ENCODE results near the gene ZNF445. TPM values are rescaled to one million over a fixed set of nuclear protein-coding genes. Genes with fewer than 3 reads are reported as not detected.

The ZNF445 gene
- total and polyA plus RNA-seq, 2 of the 8 experiments (the other 6 are each of a cell fraction or from before 2014, with no cell fraction given), result 3.3 to 26.3 TPM

DNA sequence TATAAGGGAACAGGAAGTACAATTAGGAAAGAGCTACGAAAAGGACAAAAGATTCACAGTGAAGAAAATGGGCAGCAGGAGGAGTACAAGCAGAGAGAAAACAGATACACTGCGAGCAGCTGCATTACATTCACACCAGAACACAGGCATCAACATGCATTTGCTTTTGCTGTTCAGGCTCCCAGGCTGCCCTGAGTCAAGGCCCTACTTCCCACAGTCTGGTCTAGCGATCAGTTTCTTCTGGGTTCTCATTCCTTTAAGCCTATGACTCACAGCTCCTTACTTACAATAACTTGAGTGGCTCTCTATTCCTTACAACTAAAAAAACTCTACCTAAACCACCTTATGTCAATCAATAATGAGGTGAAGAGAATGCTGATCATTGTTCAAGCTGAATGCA lies 24.5 kb upstream of the ZNF445 start:
- H4K20me1 ChIP-seq (replicated peaks in 1 of 2; ENCODE audit: control insufficient read depth in 1 of 2, insufficient read depth in 2 of 2, low read length in 2 of 2), result no peaks in the 10 kb centered on the region
- no peak for DNase-seq (ENCODE audit: low read depth in 1 of 2, low spot score in 2 of 2)
- H2BK20ac ChIP-seq (ENCODE audit: low read length), result no peak overlapping the region
- no peak overlapping the region for H2BK5ac ChIP-seq (ENCODE audit: low read depth, low read length)
- no peak overlapping the region for H3K18ac ChIP-seq (ENCODE audit: extremely low read depth, low read length)
- no peak overlapping the region for H3K56ac ChIP-seq (replicated peaks; ENCODE audit: insufficient read length, low read depth, low read length)
- H3K4me3 ChIP-seq (ENCODE audit: extremely low read depth in 1 of 4, insufficient read depth in 2 of 4, low read depth in 3 of 4, low read length in 4 of 4), result no peak overlapping the region
- H4K5ac ChIP-seq (ENCODE audit: insufficient read length, low read depth, low read length), result no peak overlapping the region
- no peak overlapping the region for H3K4me2 ChIP-seq (ENCODE audit: insufficient read depth in 1 of 2, low read depth in 2 of 2, low read length in 2 of 2)
- CTCF ChIA-PET (ENCODE audit: partially characterized antibody), result interaction anchor here (0.7 to 1.3 kb wide), 2 partner anchors 11 to 31 kb away, joined by 3 read pairs; no protein-coding TSS in a partner anchor
- H3K9me3 ChIP-seq (ENCODE audit: insufficient read depth in 2 of 2, low read depth in 1 of 2, low read length in 1 of 2), result peaks cover 38 to 50% of the 10 kb centered on the region in 2 experiments
- H3K36me3 ChIP-seq (ENCODE audit: control insufficient read depth in 2 of 4, insufficient read depth in 4 of 4, low read length in 3 of 4), result peaks cover 2 to 53% (median 22%) of the 10 kb centered on the region in 4 experiments; a peak in 6 of 8 replicates
- FAIRE-seq, result no peak
- no peak overlapping the region for H3K4ac ChIP-seq (replicated peaks; ENCODE audit: insufficient read length, low read depth, low read length)
- no peak overlapping the region for H2BK12ac ChIP-seq (ENCODE audit: low read depth, low read length)
- H3K79me2 ChIP-seq (ENCODE audit: control insufficient read depth in 1 of 2, insufficient read depth in 2 of 2, low read length in 2 of 2), result peaks cover 4 to 47% of the 10 kb centered on the region in 2 experiments
- H3K79me1 ChIP-seq (ENCODE audit: low read depth, low read length), result peaks cover 3% of the 10 kb centered on the region; the same call in 1 of the 2 replicates
- H3K27me3 ChIP-seq (replicated peaks in 1 of 4; ENCODE audit: control insufficient read depth in 3 of 4, extremely low read depth in 1 of 4, insufficient read depth in 3 of 4, low read length in 3 of 4), result no peaks in the 10 kb centered on the region
- H4K8ac ChIP-seq (ENCODE audit: extremely low read depth, insufficient read depth, low read length), result no peak overlapping the region
- POLR2A ChIA-PET (ENCODE audit: partially characterized antibody), result interaction anchor here (0.6 to 1.2 kb wide), 2 partner anchors 35 to 82 kb away, joined by 3 read pairs; partner anchors contain the start of gene ZNF660
- no peak overlapping the region for H3K9ac ChIP-seq (replicated peaks in 1 of 4; ENCODE audit: extremely low read depth in 1 of 4, low read depth in 3 of 4, low read length in 3 of 4)
- no peaks in the 10 kb centered on the region for H3K4me1 ChIP-seq (replicated peaks in 1 of 4; ENCODE audit: control insufficient read depth in 3 of 4, insufficient read depth in 4 of 4, low read length in 3 of 4)
- no peak overlapping the region for H2AK5ac ChIP-seq (ENCODE audit: low read depth, low read length)
- H2BK15ac ChIP-seq (ENCODE audit: low read length), result no peak overlapping the region
- no peak overlapping the region for H2AFZ ChIP-seq (ENCODE audit: low read length)
- no peak overlapping the region for H2BK120ac ChIP-seq (replicated peaks; ENCODE audit: low read depth, low read length)
- H3K27ac ChIP-seq (ENCODE audit: low read depth, low read length), result no peak overlapping the region
- no peak overlapping the region for H3K14ac ChIP-seq (ENCODE audit: insufficient read length)
- WGBS, 2 experiments (ENCODE audit: extremely low coverage in 1 of 2, insufficient coverage in 1 of 2, insufficient read length in 1 of 2, insufficient replicate concordance in 2 of 2, low coverage in 1 of 2, low lambda C conversion rate in 2 of 2, missing lambda C conversion rate in 1 of 2), result 89% methylated on average over 3 of the region's 3 CpGs; no CpG with 5 or more reads in 1 of the 2 experiments
- H3K23ac ChIP-seq (ENCODE audit: insufficient read length), result no peak overlapping the region
- H3K23me2 ChIP-seq (ENCODE audit: low read depth, low read length), result no peaks in the 10 kb centered on the region
- H4K91ac ChIP-seq (replicated peaks; ENCODE audit: insufficient read length, low read length), result no peak overlapping the region
- TF ChIP-seq GTF2F1 (IDR thresholded peaks at IDR 0.05; ENCODE audit: borderline replicate concordance, low read depth, low read length) (no peak), TEAD4 (IDR thresholded peaks at IDR 0.05; ENCODE audit: low read depth, low read length) (no peak), ASH2L (IDR thresholded peaks at IDR 0.05; ENCODE audit: low read length) (no peak), EZH2 (IDR thresholded peaks at IDR 0.05; ENCODE audit: low read depth, low read length, severe bottlenecking) (no peak), POLR2AphosphoS5 (IDR thresholded peaks at IDR 0.05; ENCODE audit: low read depth, low read length) (no peak), POLR2A (IDR thresholded peaks at IDR 0.05; ENCODE audit: control extremely low read depth in 1 of 2, low read depth in 2 of 2, low read length in 2 of 2) (no peak), CREB1 (IDR thresholded peaks at IDR 0.05) (no peak), POU5F1 (IDR thresholded peaks at IDR 0.05; ENCODE audit: low read depth, low read length) (no peak), RBBP5 (IDR thresholded peaks at IDR 0.05; ENCODE audit: borderline replicate concordance, low read depth, low read length) (no peak), JUN (IDR thresholded peaks at IDR 0.05; ENCODE audit: low read depth, low read length) (no peak), RNF2 (IDR thresholded peaks at IDR 0.05; ENCODE audit: borderline replicate concordance, low read depth, low read length, missing control alignments, poor library complexity, severe bottlenecking) (no peak)
- TF ChIP-seq, protein P1, sequence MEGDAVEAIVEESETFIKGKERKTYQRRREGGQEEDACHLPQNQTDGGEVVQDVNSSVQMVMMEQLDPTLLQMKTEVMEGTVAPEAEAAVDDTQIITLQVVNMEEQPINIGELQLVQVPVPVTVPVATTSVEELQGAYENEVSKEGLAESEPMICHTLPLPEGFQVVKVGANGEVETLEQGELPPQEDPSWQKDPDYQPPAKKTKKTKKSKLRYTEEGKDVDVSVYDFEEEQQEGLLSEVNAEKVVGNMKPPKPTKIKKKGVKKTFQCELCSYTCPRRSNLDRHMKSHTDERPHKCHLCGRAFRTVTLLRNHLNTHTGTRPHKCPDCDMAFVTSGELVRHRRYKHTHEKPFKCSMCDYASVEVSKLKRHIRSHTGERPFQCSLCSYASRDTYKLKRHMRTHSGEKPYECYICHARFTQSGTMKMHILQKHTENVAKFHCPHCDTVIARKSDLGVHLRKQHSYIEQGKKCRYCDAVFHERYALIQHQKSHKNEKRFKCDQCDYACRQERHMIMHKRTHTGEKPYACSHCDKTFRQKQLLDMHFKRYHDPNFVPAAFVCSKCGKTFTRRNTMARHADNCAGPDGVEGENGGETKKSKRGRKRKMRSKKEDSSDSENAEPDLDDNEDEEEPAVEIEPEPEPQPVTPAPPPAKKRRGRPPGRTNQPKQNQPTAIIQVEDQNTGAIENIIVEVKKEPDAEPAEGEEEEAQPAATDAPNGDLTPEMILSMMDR (IDR thresholded peaks at IDR 0.05; ENCODE audit: control extremely low read depth in 1 of 3, insufficient read depth in 1 of 3, low read depth in 1 of 3, low read length in 3 of 3), result no peak
